Pons (tissue), 1 donor: ENCODE measurements around the gene IDI1.
"Not testable (repeated sequence)": the region's sequence is repeated elsewhere in the genome, so short reads cannot be mapped to it uniquely, and the experiment has no call there.

Experiments
- DNase-seq: peaks from one replicate; pipeline ENCODE4 v3.0.0-alpha.2; 2016; ENCODE audit warnings: low spot score

The IDI1 gene

DNA sequence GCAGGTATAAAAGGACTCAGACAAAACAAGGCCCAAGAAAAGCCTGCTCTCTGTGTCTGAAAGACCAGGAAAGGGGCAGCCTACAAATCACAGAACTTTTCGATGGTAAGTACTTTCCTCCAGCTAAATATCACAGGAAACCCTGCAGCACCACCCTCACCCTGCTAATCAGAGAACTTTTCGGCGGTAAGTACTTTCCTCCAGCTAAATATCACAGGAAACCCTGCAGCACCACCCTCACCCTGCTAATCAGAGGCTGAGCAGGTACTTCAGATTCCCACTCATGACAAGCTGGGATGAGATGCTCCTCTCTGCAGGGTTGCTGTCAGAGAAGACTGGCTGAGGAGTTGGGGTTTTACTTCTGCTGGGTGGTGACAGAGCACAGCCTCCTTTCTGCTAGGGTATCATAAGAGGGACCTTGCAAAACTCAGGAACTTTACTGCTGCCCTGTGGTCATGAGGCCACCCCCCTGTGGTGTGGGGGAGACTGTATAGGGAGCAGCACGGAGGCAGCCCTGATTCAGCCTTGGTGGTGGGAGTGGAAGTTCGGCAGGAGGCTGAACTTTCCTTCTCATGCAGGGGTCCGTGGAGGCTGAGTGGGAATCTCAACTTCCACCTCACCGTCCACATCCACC lies 14.4 kb upstream of the IDI1 start:
- no peak for DNase-seq

DNA sequence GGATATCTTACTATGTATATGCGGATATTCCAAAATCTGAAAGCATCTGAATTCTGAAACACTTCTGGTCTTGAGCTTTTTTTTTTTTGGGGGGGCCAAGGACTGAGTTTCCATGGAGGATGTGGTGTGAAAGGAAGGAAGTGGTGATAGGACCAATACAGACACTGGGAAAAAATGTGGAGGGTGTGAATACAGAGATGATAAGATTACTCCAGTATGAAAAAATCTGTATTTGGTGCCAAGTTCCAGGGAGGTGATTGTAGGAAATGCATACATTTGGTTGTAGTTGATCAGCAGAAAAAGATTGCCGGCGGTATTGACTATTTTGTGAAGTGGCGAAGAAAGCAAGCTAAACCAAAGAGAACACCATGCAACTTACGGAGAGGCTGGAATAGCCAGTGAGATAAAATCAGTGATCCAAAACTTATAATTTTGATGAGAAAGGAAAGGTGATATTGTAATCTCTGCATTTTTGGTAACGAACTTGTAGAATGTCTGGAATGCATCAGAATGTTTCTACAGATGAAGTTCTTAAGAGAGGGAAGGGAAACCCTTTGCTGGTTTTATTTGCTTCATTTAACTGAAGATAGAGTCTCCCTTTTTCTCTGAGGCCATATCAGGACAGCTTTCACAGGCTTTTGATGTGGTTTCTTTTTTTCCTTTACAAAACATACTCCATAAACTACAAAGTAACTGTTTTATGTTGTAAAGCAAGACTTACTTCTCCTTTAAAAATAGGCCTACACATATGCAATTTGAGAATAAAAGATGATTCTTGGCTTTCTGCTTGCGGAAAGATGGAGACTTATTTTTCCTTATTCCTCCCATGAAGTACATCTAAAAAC lies 13.2 kb upstream of the IDI1 start:
- no peak for DNase-seq

DNA sequence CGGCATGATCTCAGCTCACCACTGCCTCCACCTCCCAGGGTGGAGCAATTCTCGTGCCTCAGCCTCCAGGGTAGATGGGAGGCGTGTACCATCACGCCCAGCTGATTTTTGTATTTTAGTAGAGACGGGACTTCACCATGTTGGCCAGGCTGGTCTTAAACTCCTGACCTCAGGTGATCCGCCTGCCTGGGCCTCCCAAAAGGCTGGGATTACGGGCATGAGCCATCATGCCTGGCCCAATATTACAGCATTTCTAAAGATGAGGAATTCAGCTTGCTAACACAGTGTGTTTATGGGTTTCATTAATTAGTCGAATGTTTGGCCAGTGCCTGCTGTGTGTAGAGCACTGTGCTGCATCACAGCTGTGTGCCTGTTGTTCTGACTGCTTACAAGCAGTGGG lies 11.0 kb upstream of the IDI1 start:
- DNase-seq, result no peak

DNA sequence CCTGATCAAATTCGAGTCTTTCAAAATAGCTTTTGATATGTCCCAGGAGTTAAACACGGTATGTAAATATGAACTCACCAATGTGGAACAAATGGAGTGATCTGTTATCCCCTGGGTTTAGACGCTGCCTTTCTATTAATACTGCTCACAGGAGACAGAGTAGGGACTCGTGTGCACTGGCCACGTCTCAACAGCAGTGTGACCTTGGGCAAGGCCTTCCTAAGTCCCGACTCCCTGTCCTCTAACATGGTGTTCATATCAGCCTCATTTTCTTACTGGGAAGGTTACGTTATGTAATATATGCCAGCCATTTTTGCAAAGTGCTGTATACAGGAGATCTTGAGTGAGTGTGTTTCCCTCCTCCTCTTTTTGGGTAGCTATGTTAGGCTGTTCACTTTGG lies 9.1 kb upstream of the IDI1 start:
- no peak for DNase-seq

DNA sequence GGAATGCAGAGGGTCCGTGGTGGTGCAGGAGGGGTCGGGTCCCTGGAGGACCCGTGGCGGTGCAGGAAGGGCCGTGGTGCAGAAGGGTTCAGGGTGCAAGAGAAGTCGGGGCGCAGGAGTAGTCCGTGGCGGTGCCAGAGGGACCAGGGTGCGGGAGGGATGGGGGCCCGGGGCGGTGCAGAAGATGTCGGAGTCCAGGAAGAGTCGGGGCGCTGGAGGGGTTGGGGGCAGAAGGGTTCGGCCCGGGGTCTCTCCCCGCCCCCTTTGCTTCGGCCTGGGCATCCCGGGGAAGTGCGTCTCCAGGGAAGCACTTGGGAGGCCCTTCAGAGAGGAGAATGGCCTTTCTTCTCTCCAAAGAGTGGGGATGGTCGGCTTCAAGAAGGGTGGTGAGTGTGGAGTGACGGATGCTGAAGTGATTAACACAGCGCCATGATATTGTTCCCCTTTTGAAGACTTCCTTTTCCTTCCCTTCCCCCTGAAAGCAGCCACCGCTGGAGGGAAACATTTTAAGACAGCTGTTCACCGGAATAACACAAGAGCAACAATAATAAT lies 8.3 kb upstream of the IDI1 start:
- DNase-seq, result no peak

DNA sequence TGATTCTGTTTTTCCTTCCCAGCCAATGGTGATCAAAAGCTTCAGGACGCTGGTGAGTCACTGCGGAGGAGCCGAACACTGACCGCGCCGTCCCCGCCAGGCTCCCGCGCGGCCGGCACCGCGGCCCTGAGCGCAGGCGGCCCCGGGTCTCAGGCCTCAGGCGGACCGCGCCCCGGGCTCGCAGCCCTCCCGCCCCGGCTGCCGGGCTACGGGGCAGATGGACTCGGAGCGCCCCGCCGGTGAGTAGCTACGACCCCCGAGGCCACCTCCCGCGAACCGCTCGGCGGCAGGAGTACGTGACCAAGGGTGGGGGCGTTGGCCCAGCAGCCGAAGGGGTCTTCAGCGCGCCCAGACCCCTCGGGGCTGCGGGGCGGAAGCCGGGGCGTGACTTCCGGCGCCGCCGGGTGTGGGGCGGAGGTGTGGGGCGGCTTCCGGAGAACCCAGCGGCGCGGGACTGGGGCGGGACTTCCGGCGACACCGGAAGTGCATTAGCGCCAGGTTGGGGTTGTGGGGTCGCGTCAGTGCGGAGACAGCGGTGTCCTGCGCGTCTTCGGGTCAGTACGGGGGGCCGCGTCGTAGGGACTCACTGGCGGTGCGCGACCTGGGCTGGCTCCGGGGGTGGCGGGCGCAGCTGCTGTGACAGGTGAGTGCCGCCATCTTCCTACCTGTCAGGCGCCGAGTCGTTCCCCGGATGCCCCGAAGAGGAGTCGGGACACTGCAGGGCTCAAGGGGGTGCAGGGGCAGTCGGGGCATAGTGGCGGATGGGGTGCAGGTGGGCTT lies 7.6 kb upstream of the IDI1 start, which contains the start of gene WDR37:
WDR37 (plus strand) TSS at position 60 of the 780 bp plus-strand sequence. CDS start 15,771 bp downstream, outside the sequence.
- DNase-seq, result peak; percentile 74

DNA sequence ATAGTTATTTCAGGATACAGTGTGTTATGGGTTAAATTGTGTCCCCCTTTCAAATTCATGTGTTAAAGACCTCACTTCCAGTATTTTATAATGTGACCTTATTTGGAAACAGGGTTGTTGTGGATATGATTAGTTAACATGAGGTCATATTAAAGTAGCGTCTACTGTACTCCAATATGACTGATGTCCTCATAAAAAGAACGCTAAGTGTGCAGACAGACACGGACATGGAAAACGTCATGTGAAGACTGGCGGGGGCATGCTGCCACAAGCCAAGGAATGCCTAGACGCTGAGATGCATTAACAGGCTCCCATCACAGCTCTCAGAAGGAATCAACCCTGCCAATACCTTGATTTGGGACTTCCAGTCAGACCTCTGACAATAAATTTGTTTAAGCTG lies 5.8 kb upstream of the IDI1 start:
- DNase-seq, result no peak

DNA sequence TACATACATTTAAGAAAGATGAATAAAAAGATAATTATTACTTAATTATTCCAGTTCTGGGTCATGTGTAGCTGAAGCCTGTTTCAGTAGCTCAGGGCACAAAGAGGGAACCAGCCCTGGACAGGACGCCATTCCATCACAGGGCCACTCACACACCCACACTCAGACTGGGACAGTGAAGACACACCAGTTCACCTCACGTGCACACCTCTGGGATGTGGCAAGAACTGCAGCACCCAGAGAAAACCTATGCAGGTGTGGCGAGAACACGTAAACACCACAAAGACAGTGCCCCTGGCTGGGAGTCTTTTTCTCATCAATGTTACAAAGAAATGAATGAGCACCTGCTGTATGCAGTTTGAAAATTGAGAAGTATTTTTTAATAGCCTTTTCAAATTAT lies 1.6 kb upstream of the IDI1 start:
- DNase-seq, result no peak

DNA sequence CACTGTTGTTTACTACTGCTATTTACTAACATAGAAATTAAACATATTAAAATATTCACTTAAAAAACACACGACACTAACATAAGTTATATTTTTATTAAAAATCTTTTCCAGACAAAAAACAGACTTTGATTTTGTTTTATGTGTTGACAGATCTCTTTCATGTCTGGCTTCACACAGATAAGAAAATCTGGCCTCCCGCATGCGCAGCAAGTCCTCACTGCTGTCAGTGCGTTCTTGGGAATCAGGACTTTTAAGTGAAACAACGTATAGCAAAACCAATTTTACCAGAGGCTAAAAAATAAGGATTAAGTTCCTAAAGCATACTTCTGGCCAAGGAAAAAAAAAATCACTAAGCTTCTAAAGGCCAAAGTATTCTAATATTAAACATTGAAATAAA lies 1.2 kb upstream of the IDI1 start:
- no peak for DNase-seq

DNA sequence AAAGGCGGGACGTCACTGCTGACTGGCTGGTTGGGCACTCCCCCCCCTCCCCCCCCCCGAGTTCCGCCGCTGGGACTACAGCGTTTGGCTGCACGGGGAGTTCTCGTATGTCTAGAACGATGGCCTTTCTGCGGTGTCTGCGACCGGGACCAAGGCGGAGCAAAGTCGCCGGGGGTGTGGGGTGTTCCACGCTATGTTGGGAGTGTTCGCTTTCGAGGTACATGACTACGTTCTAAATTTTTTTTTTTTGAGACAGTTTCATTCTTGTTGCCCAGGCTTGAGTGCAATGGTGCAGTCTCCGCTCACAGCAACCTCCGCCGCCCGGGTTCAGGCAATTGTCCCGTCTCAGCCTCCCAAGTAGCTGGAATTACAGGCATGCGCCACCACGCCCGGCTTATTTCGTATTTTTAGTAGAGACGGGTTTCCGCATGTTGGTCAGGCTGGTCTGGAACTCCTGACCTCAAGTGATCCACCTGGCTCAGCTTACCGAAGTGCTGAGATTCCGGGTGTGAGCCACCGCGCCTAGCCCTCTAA lies 573 bp upstream of the IDI1 start:
- no peak for DNase-seq

DNA sequence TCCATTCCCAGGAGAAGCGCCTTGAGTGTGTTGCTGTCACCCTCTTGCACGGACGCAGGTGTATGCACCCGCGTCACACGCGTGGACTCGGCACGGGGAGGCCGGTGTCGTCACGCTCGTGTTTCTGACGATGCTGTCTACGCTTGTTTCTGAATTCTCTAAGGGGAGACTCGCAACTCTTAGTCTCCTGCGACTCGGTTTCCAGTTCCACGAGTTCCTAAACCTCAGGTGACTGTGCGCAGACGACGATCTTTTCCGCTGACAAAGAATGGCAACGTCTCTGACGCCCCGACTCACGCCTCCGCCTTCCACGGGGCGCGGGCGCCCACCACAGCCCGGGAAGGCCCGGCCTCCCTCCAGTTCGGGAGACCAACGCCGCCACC lies 579 bp downstream of the IDI1 start:
- peak; percentile 61 for DNase-seq

DNA sequence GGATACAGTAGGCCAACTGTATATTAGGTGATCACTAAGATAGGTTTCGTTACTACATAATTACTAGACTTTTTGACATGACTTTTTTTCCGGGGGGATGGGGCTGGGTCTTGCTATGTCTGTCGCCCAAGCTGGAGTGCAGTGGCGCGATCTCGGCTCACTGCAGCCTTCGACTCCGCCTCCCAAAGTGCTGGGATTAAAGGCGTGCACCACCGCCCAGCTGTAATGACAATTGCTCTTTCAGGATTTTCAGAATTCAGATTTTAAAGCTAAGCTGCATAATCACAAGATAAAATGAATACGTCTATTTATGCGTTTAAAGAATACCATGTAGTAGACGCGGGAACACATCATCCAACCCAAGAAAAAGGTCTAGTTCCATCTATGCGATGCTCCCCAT lies 982 bp downstream of the IDI1 start:
- DNase-seq, result no peak

DNA sequence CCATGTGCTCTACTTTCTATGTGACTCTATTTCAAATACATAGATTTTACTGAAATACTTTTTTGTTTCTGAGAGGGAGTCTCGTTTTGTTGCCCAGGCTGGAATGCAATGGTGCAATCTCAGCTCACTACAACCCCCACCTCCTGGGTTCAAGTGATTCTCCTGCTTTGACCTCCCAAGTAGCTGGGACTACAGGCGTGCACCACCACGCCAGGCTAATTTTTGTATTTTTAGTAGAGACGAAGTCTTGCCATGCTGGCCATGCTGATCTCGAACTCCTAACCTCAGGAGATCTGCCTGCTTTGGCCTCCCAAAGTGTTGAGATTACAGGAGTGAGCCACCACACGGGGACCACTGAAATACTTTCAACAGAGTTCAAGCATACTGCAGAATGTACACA lies 3.5 kb downstream of the IDI1 start:
- DNase-seq, result no peak

DNA sequence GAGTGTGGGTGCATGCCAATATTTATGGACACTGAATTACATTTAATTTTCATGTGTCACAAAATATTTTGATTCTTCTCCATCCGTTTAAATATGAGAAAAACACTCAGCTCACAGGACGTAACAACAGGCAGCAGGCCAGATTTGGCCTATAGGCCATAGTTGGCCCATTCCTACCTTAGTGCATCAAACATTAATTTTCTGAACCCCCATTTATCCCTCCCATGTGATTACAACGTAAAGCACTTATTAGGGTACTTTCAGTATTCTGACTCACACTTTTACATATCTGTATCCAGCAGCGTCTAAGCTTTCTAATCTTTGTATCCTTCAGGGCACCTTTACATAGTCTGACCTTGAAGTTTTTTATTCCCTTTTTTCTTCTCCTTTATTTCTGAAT lies 4.0 kb downstream of the IDI1 start:
- no peak for DNase-seq

DNA sequence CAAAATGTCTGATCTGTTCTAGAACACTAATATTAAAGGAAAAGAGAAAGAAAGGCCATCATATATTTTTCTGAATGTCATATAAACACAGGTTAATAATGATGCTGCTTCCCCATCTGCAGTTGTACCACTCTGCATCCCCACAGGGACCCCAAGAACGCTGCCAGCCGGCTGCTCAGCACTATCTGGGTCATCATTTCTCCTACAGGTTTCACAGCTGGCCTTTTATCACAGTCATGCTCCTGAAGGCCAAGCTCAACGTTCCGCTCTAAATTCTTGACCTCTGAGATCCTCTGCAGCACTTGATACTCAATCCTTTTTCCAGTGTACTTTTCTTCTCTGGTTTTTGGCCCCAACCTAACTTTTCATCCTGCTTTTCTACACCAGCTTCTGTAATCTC lies 4.8 kb downstream of the IDI1 start:
- no peak for DNase-seq

DNA sequence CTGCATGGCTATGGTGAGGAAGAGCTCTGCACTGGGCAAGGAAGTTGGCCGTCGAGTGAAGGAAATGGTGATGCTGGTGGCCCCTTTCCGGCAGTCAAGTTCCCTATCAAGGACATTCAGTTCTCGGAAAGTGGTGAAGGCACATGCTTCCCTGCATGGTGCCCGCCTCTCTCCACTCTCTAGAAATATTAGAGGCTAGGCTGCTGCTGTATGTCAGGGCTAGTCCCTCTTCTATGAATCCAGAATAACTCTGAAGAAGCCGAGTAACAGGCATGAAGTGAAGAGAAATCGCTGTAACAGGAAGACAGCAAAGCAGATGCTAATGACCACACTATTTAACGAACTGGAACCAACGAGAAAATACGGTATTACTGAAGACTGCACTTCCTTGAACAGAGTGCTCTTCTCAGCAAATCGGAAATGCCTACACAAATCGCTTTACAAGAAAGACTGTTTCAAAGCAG lies 5.4 kb downstream of the IDI1 start:
- DNase-seq, result peak; percentile 77

DNA sequence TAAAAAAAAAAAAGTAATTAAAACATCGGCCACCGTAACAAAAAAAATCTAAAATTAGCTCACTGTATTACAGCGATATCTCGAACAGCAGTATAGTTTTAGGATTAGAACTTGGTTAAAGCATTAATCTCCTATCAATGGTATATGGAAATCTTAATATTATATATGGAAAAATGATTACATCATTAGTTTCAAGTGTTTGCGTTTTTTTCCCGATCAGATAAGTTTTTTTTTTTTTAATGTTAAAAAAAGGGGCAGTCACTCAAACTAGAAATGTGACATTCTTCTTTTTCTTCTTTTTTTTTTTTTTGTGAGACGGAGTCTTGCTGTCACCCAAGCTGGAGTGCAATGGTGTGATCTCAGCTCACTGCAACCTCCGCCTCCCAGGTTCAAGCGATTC lies 7.4 kb downstream of the IDI1 start:
- no peak for DNase-seq

DNA sequence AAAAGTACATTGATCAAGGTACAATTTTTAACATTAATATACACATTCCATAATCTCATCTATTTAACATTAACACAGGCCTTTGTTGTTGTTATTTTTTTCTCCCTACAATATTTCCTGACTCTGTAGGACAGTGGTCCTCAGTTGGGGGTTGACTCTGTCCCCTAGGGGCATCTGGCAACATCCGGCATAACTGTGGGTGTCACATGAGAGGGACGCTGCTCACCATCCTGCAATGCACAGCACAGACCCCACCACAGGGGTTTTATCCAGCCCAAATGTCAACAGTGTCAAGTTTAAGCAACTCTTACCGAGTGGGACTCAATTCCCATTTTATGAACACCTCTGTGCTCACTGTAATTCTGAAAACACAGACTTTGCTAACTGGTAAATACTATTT lies 8.8 kb downstream of the IDI1 start:
- DNase-seq, result no peak

DNA sequence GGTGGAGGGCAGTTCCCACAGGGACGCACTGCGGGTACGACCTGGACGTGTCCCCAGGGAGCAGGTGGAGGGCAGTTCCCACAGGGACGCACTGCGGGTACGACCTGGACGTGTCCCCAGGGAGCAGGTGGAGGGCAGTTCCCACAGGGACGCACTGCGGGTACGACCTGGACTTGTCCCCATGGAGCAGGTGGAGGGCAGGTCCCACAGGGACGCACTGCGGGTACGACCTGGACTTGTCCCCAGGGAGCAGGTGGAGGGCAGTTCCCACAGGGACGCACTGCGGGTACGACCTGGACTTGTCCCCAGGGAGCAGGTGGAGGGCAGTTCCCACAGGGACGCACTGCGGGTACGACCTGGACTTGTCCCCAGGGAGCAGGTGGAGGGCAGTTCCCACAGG lies 10.2 kb downstream of the IDI1 start:
- DNase-seq, result not testable (repeated sequence)

DNA sequence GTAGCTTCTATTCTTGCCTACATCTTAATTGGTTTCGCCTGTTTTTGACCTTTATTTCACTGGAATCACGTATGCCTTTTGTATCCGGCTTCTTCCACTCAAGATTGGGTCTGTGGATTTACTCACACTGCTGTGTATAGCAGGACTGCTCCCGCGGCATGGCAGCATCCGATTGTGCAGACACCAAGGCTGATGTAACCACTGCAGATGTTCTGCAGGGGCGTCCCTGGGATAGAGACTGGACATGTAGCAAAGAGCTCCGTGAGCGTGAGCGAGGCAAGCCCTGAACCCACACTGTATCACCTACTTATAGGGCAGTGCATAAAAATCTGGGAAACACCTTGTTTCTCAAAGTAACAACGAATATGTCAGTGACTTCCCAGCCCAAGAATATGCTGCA lies 11.8 kb downstream of the IDI1 start:
- DNase-seq, result peak; percentile 55

DNA sequence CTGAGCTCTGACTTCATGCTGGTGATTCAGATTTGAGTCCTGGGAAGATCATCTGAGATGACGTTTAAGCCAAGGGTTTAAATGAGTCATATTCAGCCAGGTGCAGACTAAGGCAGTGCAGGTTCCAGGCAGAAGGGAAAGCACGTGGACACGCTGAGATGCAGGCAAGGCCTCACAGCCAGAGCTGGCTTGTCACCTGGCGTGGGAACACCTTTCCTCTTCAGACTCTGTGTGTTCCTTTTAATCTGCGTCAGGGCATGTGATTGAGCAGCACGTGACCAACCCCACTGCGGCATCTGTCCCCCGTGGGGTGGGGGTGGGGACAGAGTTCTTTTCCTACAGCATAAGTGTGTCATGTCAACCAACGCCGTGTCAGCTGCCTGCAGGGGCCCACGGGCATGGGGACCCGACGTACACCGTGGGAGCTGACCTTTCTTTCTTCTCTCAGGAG lies 12.6 kb downstream of the IDI1 start:
- no peak for DNase-seq

DNA sequence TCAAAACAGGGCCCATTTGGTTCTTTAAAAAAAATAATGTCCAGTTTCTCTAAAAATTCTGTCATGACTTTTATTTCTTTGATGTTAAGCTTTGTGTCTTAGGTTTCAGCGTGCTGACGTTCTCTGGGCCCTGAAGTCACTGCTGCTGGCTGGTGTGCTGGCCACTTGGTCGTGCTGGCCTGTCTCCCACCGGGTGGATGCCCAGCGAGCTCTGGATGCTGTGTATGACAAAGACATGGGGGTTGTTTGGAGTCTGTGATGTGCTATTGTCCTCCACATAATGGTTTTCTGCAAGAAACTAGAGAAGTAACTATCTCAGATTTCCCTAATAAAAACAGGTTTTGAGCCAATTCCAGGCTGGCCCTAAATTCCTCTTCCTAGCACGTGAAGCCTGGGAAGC lies 13.7 kb downstream of the IDI1 start:
- peak; percentile 85 for DNase-seq
